VCaP (cell line): ENCODE measurements around the gene LETMD1.

ENCODE experiments used
- H3K27ac ChIP-seq: fragments of 450-650 bp; 2 replicates; pipeline ENCODE4 v1.5.1; 2017
- CTCF ChIP-seq: fragments of 450-650 bp; conservative IDR thresholded peaks from 2 replicates; pipeline ENCODE4 v1.5.1; 2017; ENCODE audit warnings: mild to moderate bottlenecking, moderate library complexity

The LETMD1 gene

GRCh38 chr12:51090705-51091229 lies 42.6 kb downstream of the LETMD1 start:
- no peak for TF ChIP-seq CTCF
- no peak overlapping the region for H3K27ac ChIP-seq

GRCh38 chr12:51098611-51099010 lies 50.5 kb downstream of the LETMD1 start:
- no peak for TF ChIP-seq CTCF
- H3K27ac ChIP-seq, result no peak overlapping the region

GRCh38 chr12:51103977-51104376 lies 55.9 kb downstream of the LETMD1 start:
- H3K27ac ChIP-seq, result no peak overlapping the region
- no peak for TF ChIP-seq CTCF

GRCh38 chr12:51108136-51108535 lies 60.0 kb downstream of the LETMD1 start:
- no peak overlapping the region for H3K27ac ChIP-seq
- TF ChIP-seq CTCF, result no peak
